ENCODE measurements around the gene SULT1C3.

Gene SULT1C3

GRCh38 chr2:108239786-108240185 is at the start of gene SULT1C3:
Gene SULT1C3 (plus strand): TSS chr2:108239968. CDS start chr2:108247195, 7,227 bp downstream.
- no peak for DNase-seq (ENCODE audit: low read depth in 2 of 2)

GRCh38 chr2:108193251-108193650 is 46.5 kb upstream of the SULT1C3 start:
- no peak for DNase-seq (ENCODE audit: low read depth in 2 of 2)

GRCh38 chr2:108194409-108195132 is 45.2 kb upstream of the SULT1C3 start:
- no peak for DNase-seq (ENCODE audit: low read depth in 2 of 2)

GRCh38 chr2:108195133-108195439 is 44.7 kb upstream of the SULT1C3 start:
- no peak for DNase-seq (ENCODE audit: low read depth in 2 of 2)

GRCh38 chr2:108199726-108200125 is 40.0 kb upstream of the SULT1C3 start:
- DNase-seq (ENCODE audit: low read depth in 2 of 2): no peak

- DNase-seq (ENCODE audit: low read depth in 2 of 2): no peak
Observed at GRCh38 chr2:108200569-108200968, 39.2 kb upstream of the SULT1C3 start.

GRCh38 chr2:108212671-108213070 is 27.1 kb upstream of the SULT1C3 start:
- DNase-seq (ENCODE audit: low read depth in 2 of 2): no peak

GRCh38 chr2:108215794-108216211 is 24.0 kb upstream of the SULT1C3 start:
- no peak for DNase-seq (ENCODE audit: low read depth in 2 of 2)

- no peak for DNase-seq (ENCODE audit: low read depth in 2 of 2)
Observed at GRCh38 chr2:108217211-108217610, 22.6 kb upstream of the SULT1C3 start.

- no peak for DNase-seq (ENCODE audit: low read depth in 2 of 2)
Observed at GRCh38 chr2:108219688-108220087, 20.1 kb upstream of the SULT1C3 start.

- DNase-seq (ENCODE audit: low read depth in 2 of 2): no peak
Observed at GRCh38 chr2:108220191-108220590, 19.6 kb upstream of the SULT1C3 start.

- DNase-seq (ENCODE audit: low read depth in 2 of 2): no peak
Observed at GRCh38 chr2:108220942-108221541, 18.7 kb upstream of the SULT1C3 start.

GRCh38 chr2:108222261-108222660 is 17.5 kb upstream of the SULT1C3 start:
- no peak for DNase-seq (ENCODE audit: low read depth in 2 of 2)

- DNase-seq (ENCODE audit: low read depth in 2 of 2): no peak
Observed at GRCh38 chr2:108223573-108223972, 16.2 kb upstream of the SULT1C3 start.

- no peak for DNase-seq (ENCODE audit: low read depth in 2 of 2)
Observed at GRCh38 chr2:108224022-108224421, 15.7 kb upstream of the SULT1C3 start.

GRCh38 chr2:108226564-108226963 is 13.2 kb upstream of the SULT1C3 start:
- no peak for DNase-seq (ENCODE audit: low read depth in 2 of 2)

- no peak for DNase-seq (ENCODE audit: low read depth in 2 of 2)
Observed at GRCh38 chr2:108228006-108228405, 11.8 kb upstream of the SULT1C3 start.

GRCh38 chr2:108228537-108228936 is 11.2 kb upstream of the SULT1C3 start:
- DNase-seq (ENCODE audit: low read depth in 2 of 2): no peak

GRCh38 chr2:108229875-108230274 is 9.9 kb upstream of the SULT1C3 start:
- no peak for DNase-seq (ENCODE audit: low read depth in 2 of 2)

GRCh38 chr2:108235577-108235976 is 4.2 kb upstream of the SULT1C3 start:
- no peak for DNase-seq (ENCODE audit: low read depth in 2 of 2)

GRCh38 chr2:108236676-108237335 is 3.0 kb upstream of the SULT1C3 start:
- DNase-seq (ENCODE audit: low read depth in 2 of 2): no peak

GRCh38 chr2:108240966-108241365 is 1.2 kb downstream of the SULT1C3 start:
- DNase-seq (ENCODE audit: low read depth in 2 of 2): no peak

- DNase-seq (ENCODE audit: low read depth in 2 of 2): no peak
Observed at GRCh38 chr2:108243566-108243965, 3.8 kb downstream of the SULT1C3 start.
